Femur (tissue), 1 donor: ENCODE measurements around the gene RAP1GAP.

Experiments
- DNase-seq: peaks from one replicate; pipeline ENCODE4 v3.0.0-alpha.2; 2017

The RAP1GAP gene

DNA sequence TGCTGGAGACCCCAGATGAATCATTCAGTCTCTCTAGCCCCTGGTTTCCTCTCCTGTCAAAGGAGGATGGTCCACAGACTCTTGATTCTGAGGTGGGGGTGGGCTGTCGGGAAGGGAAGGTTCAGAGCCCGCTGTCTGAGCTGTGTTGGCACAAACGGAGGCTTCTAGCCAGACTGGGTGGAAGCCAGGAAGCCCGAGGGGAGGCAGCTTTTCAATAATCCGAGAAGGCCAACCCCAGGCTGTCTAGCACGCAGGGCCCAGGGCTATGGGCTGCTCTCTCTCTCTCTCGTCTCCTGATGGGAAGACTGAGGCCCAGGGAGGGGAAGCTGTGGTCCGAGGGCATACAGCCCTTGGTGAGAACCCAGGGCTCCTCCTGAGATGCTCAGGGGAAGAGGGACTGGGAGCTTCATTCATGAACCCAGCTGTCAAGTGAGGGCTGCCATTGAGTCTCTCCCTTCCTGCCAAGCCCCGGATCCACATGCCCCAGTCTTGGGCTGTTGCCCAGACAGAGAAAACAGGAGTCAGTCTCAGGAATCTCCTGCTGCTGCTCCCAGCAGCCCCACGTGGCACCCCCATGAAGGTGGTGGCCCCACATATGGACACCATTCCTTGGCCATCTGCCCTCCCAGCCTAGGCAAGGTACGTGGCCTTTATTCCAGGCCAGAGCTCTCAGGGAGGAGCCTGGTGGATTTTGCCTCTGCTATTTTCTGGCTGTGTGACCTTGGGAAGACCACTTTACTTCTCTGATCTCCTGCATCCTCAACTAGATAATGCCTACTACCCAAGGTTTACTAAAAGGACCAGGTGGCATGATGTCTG lies 44.4 kb downstream of the RAP1GAP start:
- DNase-seq: peak; percentile 54

DNA sequence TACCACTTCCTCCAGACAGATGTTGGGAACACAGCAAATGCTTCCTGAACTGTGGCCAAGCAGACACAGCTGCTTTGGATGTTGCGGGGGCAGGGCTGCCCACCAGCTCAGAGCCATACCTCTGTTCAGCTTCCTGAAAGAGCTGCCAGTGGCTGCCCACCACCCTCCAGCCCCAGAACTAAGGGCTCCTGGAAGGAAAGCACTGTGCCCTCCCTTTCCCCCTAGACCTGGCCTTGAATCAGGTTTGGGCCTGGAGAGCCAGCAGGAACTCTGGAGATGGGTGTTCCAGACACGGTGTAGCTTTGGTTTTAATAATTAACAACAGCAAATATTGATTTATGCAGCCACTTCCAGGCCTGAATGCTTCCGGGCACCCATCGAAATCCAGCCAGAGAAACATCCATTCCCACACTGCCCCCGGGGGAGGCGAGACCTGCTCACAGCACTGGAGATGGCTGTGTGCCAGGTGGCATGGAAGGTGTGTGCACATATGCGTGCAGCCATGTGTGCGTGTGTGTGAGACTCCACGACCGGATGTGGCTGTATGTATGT lies 45.7 kb downstream of the RAP1GAP start:
- peak; percentile 50 for DNase-seq

DNA sequence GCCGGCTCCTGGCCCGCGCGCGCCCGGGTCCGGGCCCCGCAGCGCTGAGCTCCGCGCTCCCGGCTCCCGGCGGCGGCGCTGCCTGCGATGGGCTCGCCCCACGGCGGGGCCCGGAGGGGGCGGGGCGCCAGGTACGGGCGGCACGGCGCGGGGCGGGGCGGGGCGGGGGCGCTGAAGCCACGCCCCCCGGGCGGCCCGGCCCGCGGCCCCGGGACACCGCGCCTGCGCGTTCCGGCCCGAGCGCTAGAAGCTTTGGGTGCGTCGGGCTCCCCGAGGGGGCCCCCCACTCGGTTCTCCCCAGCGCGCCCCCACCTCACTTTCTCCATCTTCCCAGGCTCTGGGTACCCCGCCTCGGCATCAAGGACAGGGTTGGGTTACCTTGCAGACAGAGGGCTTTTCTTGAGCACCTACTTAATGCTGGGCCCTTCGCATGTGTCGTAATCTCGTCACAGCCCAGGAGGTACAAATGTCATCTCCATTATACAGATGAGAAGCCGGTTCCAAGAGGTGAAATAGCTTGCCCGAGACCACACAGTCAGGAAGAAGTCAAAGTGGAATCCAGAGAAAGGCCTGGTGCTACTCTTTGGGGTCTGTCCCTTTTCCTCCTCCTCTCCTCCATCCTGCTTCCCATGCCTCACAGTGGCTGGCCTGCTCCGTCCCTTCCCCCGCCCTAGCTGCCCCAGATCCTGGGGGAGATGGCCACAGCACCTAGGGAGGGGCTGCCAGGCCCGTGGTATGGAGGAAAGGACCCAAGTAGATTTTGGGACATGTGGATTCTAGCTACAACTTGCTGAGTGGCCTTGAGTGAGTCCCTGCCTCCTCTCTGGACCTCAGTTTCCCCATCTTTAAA lies 46.5 kb downstream of the RAP1GAP start:
- DNase-seq: no peak

DNA sequence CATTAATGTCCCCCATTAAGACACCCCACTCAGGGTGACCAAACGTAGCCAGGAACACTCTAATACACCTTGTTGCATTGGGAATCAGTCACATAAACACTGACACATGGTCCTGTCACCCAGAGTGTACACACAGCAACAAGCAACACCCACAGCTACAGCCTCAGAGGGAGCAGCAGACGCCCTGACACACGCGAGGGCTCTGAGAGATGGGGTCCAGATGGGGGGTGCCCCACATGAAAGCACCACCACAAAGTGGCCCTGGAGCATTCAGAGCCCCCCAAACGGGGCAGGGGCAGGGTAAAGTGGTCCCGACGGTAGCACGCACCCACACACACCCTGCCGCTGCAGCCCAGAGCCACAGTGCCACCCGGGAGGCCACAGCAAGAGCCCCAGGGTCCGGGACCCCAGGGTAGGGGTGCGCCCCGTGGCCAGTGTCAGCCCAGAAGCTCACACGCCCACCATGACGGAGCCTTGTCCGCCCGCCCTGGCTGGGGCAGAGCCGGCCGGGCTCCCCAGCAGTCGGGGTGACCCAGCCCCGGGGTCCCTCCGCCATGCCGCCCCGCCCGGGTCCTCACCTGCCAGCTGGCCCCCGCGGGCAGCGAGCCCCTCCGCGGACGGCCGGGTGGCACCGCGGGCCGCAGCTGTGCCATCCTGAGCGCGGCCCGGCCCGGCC lies 47.3 kb downstream of the RAP1GAP start:
- no peak for DNase-seq

DNA sequence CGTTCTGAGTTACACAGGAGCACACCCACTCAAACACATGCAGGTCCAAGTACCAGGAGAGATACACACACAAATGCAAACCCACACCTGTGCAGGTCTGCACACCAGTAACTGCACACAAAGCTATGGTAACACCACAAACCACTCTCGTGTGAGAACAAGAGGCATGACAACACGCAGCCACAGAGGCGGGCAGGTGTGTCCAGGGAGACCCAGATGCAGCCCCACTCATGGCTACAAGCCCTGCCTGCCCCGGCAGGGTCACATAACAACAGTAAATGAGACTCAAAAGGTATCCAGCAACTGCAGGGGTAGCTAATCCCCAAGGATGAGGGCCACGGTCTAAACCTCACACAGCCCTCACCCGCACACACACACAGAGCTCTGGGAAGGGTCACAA lies 48.1 kb downstream of the RAP1GAP start:
- DNase-seq: no peak

DNA sequence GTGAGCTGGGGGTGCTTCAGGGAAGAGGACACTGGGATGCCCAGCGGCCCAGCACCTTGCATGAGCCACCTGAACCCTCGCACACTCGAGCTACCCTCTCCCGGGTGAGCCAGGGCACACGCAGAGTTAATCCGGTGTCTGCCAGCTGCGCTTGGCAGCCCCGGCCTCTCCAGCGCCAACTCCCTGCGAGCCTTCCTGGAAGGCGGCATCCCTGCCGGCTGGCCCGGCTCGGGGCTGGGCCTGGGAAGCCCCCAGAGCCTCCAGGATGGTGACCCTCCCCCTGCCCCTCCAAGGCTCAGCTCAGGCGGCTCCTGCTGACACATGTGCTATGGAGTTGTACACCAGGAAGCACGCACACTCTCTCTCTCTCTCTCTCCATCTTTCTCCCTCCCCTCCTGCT lies 48.7 kb downstream of the RAP1GAP start:
- peak; percentile 49 for DNase-seq

DNA sequence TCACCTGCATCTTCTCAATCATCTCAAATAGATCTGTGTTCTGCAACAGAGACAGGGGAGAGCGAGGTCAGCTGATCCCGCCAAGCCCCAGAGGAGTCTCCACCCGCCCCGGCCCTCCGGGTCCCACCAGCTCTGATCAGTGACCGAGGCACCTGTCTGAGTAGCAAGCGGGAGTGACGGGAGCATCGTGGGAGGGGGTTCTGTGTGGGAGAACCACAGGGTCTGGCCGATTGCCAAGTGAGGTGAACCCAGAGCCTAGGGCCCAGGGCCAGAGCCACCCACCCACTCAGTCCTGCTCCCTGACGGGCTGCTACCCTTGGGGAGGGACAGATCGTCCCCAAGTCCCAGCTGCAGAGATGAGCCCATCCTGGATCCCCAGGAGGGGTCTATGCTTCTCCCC lies 49.1 kb downstream of the RAP1GAP start:
- no peak for DNase-seq

DNA sequence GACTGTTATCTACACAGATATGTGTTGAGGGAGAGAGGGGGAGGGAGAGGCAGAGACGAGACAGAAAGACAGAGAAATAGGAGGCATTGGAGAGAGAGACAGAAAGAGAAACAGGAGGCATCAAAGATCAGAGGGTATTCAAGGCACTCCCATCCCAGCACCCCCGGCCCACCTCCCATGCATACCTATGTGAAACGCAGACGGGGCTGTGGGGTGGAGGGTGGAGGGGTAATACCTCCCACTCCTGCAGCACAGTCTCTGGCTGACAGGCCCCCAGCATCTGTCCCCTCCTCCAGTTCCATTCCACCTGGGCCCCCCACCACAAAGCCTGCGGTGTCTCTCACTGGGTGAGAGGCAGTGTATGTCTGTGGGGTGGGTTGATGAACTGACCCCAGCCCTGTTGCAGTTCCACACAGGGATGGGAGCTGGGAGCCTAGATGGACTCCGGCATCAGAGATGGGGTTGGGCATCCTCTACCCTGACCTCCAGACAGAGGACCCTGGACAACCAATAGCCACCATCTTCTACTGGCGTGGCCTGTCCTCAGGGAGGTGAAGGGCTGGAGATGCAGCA lies 49.7 kb downstream of the RAP1GAP start:
- no peak for DNase-seq

DNA sequence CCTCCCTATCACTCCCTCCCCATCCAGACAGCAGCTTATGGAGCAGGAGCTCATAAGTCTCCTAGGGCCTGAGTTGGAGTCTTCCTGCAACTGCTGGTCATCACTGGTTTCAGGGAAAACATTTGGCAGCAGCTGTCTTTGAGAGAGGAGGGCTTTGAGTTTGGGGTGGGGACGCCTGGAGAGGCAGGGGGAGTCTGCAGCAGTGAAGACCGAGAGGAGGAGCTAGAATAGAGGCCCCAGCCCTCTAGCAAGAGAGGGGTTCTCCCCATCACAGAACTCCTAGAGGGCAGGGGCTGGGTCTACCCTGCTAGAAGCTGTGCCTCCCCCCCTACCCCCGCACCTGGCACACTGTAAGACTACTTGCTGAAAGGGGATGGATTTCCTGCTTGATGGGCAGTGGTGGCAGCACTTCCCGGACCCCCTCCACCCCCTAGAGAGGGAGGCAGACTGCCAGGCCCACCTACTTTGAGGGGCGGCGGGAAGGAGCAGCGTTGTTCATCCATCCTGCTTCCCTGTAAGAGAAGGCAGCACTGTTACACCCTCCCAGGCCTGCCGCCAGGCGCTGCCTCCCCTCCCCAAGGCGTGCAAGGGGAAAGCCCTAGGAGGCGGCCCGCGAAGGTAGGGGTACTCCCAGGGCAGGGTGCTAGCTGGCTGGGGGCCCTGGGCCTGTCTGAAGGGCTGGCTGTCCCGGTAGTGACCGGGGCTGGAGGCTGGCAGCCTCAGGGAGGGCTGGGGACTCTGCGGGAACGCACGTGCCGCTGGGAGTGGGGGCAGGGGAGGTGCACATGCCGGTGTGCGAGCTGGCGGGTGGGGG lies 50.4 kb downstream of the RAP1GAP start:
- peak; percentile 60 for DNase-seq

DNA sequence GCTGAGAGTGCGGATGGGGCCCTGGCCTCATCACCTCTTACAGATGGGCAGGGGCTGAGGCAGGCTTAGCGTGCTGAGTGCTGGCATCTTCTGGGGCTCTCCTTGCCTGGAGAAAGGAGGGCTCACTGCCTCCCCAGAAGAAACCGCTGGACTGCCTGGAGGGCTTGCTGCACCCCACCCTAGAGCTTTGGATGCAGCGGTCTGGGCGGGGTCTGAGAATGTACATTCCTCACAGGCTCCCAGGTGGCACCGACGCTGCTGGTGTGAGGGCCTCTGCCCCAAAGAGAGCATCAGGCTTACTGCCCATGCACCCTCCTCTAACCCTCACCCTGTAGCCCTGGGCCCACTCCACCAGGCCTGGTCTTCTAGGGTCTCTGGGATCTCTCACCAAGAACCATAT lies 51.1 kb downstream of the RAP1GAP start:
- no peak for DNase-seq

DNA sequence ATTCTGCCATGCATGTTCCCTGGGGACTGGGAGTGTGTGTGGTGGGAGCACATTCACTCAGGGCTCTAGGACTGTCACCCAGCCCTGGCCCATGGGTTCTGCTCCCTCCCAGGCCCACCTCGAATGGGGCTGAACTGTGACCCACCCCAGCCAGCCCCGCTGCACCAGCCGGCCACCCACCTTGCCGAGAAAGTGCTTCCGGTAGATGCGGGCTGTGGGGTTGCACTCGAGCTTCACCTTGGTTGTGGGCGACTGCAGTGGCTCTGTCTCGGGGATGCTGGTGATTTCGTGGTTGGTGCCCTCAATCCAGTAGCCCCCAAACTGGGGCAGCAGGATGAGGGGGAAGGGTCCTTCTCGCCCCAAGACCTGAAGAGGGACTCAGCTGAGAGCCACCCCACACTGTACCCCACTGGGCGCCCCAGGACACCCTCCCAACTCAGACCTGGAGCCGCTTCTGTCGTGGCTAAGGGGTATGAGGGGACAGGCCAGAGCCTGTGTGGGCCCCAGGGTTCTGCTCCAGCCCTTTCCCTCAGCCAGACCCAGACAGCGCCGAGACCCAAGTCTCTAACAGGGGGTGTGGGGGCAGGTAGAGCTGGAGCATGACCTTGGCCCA lies 51.9 kb downstream of the RAP1GAP start:
- no peak for DNase-seq

DNA sequence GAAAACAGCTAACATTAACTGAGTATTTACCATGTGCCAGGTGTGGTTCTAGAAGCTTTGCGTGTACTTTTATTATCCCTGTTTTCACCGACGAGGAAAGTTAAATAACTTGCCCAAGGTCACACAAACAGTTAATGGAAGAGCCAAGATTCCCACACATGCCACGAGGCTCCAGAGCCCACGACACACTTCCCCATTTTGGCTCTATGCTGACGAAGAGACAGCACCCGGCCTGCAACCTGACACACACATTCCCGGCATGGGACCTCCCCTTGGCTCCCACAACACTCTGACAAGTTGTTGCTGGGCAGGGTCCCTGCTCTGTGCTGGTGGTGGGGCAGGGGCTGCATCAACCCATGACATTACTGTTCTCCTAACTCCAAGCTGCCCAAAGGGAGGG lies 52.8 kb downstream of the RAP1GAP start:
- DNase-seq: no peak

DNA sequence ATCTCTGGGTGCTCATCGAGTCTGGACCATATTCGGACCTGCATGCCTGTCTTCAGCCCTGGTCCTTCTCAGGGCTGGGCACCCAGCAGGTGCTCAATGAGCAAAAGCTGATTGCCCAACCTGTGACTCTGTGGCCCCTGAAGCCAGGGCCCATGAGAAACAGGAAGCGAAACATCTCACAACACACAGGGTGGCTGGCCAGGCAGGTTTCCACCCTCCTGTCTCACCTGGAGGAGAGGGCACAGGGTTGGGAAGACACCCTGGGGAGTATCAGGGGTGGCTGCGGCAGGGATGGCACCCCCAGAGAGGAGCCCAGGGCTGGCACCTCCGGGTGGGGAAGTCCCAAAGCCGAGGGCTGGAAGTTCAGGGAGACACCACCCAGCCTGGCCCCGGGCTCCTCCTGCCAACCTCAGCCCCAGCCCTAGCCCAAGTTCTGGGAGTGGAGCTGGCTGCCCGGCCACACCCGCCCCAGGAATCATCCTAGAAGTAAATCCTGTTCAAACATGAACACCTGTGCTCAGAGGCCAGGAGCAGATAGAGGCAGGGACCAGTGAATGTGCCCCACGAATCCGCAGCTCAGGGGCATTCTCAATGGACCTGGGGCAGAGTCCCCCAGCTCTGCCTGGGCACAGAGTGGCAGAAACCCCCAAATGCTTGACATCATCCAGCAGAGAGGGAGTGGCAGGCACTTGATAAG lies 54.6 kb downstream of the RAP1GAP start:
- no peak for DNase-seq

DNA sequence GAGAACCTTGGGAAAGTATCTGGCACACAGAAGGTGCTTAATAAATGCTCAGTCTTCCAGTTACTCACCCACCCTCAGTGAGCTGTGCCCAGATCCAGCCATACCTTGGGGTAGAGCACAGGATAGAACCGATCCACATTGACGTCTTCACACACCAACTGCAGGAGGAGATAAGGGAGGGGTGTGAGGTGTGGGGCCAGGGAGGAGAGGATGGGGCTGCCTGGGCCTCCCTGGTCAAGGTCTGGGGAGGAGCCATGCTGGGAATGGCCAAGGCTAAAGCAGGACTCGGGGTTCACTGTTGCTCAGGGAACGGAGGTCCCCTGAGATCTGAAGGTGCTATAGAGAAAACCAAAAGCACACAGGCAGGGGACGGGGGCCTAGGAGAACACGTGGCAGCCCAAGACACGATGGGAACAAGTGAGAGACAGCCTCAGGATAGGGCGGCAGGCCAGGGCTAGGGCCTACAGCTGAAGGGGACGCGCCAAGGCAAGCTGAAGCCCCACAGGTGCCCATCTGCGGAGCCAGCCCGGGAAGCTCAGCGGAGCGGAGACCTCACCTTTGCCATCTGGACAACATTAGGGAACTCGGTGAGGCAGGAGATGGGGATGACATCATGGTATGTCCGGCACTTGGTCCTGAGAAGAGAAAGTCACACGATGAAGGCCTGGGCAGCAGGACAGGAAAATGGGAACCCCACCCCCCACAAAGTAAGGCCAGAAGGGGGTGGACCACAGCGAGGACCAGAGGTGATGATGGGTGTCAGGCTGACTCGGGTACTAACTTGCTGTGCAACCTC lies 55.9 kb downstream of the RAP1GAP start:
- no peak for DNase-seq

DNA sequence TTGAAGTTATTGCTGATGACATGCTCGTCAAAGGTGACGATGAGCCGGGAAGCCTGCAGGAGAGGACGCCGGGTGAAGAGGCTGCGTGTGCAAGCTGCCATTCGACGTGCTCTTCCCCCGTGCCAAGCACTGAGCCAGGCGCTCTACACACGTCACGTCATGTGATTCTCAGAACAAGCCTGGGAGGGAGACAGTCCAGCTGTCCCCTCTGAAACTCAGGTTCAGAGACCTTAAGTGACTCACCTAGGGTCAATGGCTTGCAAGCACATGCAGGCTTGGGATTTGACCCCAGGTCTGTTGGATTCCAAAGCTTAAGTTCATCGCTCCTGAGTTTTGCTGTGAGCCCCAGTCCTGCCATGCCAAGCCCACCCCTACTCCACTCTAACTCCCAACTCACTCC lies 57.1 kb downstream of the RAP1GAP start:
- no peak for DNase-seq

DNA sequence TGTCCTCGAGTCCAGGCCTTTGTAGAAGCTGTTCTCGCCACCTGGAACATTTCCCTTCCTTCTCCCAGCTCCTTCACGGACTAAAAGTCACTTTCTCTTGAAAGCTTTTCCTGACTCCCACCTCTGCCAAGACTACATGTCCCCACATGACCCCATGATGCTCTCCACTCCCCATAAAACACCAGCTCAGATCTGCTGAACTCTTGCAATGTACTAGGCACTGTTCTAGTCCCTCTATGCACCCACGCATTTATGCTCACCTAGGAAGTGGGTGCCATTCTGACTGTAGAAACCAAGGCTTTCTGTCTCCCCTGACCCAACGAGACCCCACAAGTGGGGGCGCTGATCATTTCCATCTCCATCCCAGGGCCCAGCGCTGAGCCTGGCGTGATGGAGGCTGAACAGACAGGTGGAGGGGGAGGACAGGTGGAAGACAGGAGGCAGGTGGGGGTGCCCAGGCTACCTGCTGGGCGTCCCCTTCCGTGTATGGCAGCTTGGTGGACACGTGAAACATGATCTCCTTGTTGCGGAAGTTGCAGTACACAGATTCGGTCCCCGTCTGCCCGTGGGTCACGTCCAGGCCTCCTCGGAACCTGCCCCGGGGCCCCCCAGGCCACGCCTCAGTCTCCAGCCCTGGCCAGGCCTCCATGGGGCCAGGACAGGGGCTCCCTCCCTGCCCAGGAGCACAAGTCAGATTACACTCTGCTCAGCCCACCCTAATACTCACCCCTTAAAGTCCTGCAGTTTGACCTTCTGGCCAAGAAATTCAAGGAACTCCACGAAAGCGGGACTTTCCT lies 58.0 kb downstream of the RAP1GAP start:
- DNase-seq: no peak

DNA sequence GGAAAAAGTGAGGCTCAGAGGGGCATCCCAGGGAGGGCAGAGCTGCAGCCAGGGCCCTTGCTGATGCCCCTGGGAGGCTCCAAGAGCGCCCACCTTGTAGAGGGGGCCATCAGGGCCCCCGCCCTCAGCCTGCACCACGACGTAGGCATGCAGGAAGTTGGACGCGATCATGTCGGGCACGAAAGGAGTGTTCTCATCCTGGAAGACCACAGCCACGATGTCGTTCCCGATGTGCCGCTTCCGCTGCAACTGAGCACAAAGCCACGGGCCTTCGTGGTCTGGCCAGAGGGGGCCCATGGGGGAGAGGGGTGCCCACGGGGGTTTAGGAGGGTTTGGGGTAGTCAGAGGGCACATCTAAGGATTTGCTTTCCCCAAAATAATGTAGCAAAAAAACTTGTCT lies 59.1 kb downstream of the RAP1GAP start:
- no peak for DNase-seq

DNA sequence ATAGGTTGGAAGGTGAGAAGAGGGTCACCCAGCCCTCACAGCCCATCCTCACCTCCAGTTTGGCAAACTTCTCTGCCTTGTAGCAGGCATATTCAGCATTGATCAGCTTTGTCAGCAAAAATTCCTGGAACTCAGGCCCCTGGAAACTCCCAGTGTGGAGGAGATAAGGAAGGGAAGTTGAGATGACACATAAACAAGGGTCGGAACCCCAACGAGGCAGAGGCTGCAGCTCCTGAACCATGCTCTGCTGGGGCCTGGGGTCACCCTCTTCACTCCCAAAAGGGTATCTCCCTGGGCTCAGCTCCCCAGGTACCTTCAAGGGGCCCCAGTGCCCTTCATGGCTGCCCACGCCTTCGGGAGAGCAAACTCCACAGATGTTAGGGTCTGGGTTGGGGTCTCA lies 60.4 kb downstream of the RAP1GAP start:
- DNase-seq: no peak
